Activated CD4-positive, alpha-beta T cell treated with anti-CD3 and anti-CD28 coated beads for 48 hours (primary cell): ENCODE results near the gene CNTNAP2.

Experiments
- DNase-seq: peaks from one replicate; pipeline ENCODE4 v3.0.0-alpha.2; 2020

The CNTNAP2 gene

GRCh38 chr7:146626912-146627311, 510.3 kb downstream of the CNTNAP2 start:
- no peak for DNase-seq

- DNase-seq: no peak
These were observed 518.8 kb downstream of the CNTNAP2 start for GRCh38 chr7:146635205-146636032.

DNA sequence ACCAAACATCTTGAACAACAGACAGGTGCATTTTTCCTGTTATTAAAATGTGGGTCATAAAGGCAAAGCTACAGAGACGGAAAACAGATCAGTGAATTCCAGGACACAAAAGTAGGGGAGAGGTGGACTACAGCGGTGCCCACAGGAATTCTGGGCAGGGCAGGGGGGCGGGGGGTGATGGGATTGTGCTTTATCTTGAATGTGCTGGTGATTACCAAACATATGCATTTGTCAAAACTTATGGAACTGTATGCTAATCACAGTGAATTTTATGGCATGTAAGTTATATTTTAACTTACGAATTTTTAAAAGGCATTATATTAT, 519.4 kb downstream of the CNTNAP2 start:
- DNase-seq: no peak

DNA sequence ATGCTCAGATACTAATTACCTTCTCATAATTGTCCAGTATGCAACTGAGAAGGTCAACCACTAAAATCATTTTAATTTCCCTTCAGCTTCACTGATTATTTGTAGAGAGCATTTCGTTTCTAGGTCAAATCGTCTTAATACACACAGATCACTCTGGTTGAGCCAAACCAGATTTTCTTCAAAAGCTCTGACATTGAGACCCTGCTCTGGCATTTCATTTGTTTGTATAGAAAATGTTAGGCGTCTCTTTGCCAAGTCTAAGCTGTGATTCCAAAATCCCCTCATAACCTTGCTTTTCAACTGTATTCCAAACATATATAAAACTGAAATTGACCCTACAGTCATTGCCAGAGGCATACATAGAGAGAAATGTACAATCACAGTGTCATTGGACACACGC, 520.0 kb downstream of the CNTNAP2 start:
- no peak for DNase-seq

GRCh38 chr7:146639291-146639690, 522.7 kb downstream of the CNTNAP2 start:
- no peak for DNase-seq

DNA sequence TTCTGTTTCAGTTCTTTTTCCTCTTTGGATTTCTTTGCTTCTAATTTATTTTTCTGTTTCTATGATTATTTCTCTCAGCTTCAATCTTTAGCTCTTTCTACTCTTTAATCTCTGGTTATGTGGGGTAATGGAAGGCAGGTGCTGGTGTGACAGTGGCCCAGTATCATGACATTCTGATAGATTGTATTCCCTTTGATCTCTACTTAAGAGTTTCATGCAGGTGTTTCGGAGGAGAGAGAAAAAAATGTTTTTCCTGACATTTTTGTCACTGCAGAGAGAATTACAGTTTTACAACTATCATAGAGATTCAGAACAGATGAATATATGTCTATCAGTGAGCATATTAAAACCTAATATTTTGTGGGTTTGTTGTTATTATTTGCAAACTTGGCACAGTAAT, 524.9 kb downstream of the CNTNAP2 start:
- no peak for DNase-seq

GRCh38 chr7:146645383-146645976, 528.9 kb downstream of the CNTNAP2 start:
- DNase-seq: no peak

DNA sequence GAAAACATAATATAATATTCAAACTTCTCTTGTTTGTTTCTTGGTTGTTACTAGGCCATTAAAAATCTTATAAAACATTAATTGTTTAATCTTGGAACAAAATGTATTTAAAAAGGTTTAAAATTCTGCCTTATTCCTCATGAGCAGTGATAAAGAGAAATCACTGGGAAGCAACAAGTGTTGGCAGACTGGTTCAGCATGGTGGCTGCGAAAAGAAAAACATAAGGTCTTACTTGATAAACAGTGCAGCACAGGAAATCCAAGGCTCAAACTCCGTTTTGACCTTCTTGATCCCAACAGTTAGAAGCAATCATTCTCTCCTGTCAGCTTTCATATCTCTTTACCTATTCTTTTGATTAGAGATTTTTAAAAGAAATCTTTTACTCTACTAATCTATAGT, 530.8 kb downstream of the CNTNAP2 start:
- no peak for DNase-seq

DNA sequence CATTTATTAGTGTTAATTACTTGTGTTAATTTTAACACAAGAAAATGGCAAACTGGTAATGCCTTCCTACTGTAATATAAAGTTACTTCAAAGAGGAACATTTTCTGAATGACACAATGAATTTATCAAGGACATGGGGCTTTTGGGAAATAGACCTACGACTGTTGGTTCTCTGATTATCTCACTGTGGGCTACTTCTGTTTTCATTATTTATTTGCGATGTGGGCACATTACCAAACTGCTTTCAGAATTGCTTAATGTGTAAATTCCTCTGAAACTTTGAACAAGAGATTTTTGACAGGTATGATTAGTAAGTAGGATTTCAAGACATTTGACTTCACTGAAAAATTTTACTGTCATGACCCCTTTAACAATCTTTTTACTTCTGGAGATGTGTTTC, 535.6 kb downstream of the CNTNAP2 start:
- DNase-seq: no peak

GRCh38 chr7:146654048-146654447, 537.4 kb downstream of the CNTNAP2 start:
- DNase-seq: no peak

GRCh38 chr7:146655928-146656797, 539.6 kb downstream of the CNTNAP2 start:
- DNase-seq: no peak

DNA sequence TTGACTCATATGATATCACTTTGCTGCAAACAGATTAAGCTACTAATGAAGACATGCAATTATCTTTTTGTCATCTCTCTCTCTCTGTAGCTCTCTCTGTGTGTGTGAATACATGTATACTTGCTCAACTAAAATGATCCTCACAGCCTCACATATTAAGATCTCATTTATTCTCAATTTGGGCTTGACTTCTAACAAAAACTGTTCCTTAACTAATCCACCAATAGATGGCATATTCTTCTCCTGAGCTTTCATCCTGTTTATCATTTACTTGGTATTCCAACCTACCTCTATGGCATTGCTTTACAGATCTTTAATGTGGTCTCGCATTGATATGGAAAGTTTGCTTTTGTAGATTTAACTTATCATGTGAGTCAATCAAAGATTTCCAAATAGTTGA, 540.4 kb downstream of the CNTNAP2 start:
- no peak for DNase-seq

DNA sequence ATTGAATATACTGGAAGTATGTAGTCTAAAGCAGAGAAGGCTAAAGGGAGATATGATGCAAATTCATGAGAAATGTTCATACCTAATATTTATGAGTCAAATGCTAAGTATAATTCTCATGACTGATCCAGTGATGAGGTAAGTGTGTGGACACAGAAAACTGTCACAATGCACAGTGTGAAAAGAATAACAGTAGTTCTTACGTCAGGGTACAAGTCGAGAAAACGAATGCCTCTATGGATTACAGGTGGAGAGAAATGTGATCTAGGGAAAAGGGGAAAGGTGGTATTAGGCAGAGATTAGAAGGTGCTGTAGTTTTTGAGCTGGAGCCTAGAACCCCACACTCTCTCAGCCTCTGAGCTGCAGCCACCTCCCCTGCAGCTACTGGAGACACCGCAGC, 542.0 kb downstream of the CNTNAP2 start:
- no peak for DNase-seq

- no peak for DNase-seq
These were observed 543.1 kb downstream of the CNTNAP2 start for GRCh38 chr7:146659732-146660131.

GRCh38 chr7:146660839-146661238, 544.2 kb downstream of the CNTNAP2 start:
- DNase-seq: no peak

DNA sequence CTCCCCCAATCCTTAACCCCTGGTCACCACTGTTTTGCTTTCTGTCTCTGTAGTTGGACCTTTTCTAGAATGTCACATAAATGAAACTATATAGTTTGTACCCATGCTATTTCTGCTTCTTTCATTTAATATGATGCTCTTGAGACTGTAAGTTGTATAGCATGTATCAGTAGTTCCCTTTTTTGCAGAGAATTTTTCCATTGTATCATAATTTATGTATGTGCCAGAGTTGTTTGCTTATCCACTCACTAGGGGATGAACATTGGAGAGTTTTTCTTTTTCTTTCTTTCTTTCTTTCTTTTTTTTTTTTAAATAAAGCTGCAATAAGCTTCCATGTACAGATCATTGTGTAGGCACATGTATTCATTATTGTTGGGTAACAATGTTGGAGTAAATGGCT, 544.8 kb downstream of the CNTNAP2 start:
- DNase-seq: no peak

- DNase-seq: no peak
These were observed 545.3 kb downstream of the CNTNAP2 start for GRCh38 chr7:146661929-146662328.

DNA sequence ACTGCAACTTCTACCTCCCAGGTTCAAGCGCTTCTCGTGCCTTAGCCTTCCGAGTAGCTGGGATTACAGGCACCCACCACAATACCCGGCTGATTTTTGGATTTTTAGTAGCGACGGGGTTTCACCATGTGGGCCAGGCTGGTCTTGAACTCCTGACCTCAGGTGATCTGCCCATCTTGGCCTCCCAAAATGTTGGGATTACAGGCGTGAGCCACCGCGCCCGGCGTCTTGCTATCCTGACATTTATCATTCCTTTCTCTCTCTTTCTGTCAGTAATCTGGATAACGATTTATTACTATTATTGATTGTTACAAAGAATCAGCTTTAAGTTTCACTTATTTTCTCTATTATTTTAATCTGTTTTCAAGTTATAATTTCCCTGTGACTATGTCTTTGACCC, 548.4 kb downstream of the CNTNAP2 start:
- no peak for DNase-seq

DNA sequence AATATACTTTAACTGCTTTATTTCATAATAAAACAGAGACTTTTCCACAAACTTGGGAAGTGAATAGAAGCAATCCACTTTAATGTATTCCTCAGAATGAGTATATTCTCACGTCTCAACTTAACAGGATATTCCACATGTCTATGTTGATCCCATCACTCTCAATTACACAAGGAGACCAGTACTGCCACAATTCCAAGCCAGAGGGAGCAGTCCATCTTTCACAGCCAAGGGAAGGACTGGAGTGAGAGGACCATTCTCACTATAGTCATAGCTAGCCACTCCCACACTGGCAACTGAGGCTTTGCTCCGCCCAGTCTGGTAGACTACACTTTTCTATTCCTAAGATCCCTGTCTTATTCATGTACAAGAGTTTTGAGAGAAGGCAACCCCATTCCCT, 553.9 kb downstream of the CNTNAP2 start:
- DNase-seq: no peak

GRCh38 chr7:146681487-146681886, 564.9 kb downstream of the CNTNAP2 start:
- DNase-seq: no peak

GRCh38 chr7:146683439-146683838, 566.8 kb downstream of the CNTNAP2 start:
- no peak for DNase-seq

DNA sequence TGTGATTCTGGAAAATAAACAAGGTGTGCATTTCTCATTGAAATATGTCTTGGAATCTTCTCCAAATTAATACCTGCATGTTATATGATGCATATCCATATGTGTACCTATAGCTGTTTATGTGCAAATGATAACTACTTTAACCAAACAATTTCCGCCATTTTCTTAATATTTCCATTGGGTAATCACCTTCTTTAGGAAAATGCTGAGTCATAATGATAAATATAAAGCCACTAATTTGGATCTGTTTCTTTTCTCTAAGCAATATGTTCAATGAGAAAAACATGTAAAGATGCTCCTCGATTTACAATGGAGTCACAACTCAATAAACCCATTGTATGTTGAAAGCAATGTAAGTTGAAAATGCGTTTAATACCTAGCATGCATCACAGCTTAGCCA, 574.4 kb downstream of the CNTNAP2 start:
- no peak for DNase-seq

GRCh38 chr7:146698995-146699610, 582.5 kb downstream of the CNTNAP2 start:
- DNase-seq: no peak
